Limb (tissue), 2 donors: ENCODE results near the gene FAM200B.

Experiments used
- DNase-seq, 2 donors: peaks; one replicate each; pipeline ENCODE4 v3.0.0-alpha.2; 2016; ENCODE audit errors: extremely low spot score in 2 of 2

Gene FAM200B

GRCh38 chr4:15681372-15682241 is at the start of gene FAM200B:
FAM200B (plus strand) TSS chr4:15681827; CDS start chr4:15686978, 5,151 bp downstream.
- peak; percentile 98 to 100 for DNase-seq

GRCh38 chr4:15636818-15637217 is 44.8 kb upstream of the FAM200B start:
- DNase-seq = no peak

- DNase-seq = no peak
Observed at GRCh38 chr4:15638418-15638817, 43.2 kb upstream of the FAM200B start.

GRCh38 chr4:15648600-15648999 is 33.0 kb upstream of the FAM200B start:
- DNase-seq = no peak

GRCh38 chr4:15649914-15650545 is 31.6 kb upstream of the FAM200B start:
- no peak for DNase-seq

GRCh38 chr4:15651676-15652075 is 30.0 kb upstream of the FAM200B start:
- no peak for DNase-seq

GRCh38 chr4:15652191-15652590 is 29.4 kb upstream of the FAM200B start:
- no peak for DNase-seq

GRCh38 chr4:15652841-15653240 is 28.8 kb upstream of the FAM200B start:
- no peak for DNase-seq

GRCh38 chr4:15653420-15653819 is 28.2 kb upstream of the FAM200B start:
- no peak for DNase-seq

- DNase-seq = peak in 1 of 2 donors; percentile 32
Observed at GRCh38 chr4:15653864-15654592, 27.6 kb upstream of the FAM200B start.

GRCh38 chr4:15654593-15655222 is 26.9 kb upstream of the FAM200B start:
- DNase-seq = peak in 1 of 2 donors; percentile 79

GRCh38 chr4:15655223-15656037 is 26.2 kb upstream of the FAM200B start, which contains the start of gene FBXL5:
FBXL5 (minus strand) TSS chr4:15655357; CDS start chr4:15655287, 70 bp downstream.
- DNase-seq = peak; percentile 90 to 91

- peak in 1 of 2 donors; percentile 33 for DNase-seq
Observed at GRCh38 chr4:15656038-15656470, 25.6 kb upstream of the FAM200B start.

GRCh38 chr4:15657366-15657765 is 24.3 kb upstream of the FAM200B start:
- no peak for DNase-seq

GRCh38 chr4:15658136-15658770 is 23.4 kb upstream of the FAM200B start:
- no peak for DNase-seq

GRCh38 chr4:15658781-15659180 is 22.8 kb upstream of the FAM200B start:
- DNase-seq = no peak

GRCh38 chr4:15659768-15660570 is 21.7 kb upstream of the FAM200B start:
- DNase-seq = no peak

- no peak for DNase-seq
Observed at GRCh38 chr4:15665753-15666365, 15.8 kb upstream of the FAM200B start.

GRCh38 chr4:15667006-15667405 is 14.6 kb upstream of the FAM200B start:
- no peak for DNase-seq
